HCT116 (cell line): ENCODE measurements around the gene WIZ. TPM values are rescaled to one million over a fixed set of nuclear protein-coding genes. Genes with fewer than 3 reads are reported as not detected.

ENCODE experiments used
- ATAC-seq: fragments of 200-7000 bp; cut with Tn5 transposase; 2 replicates; pipeline ENCODE4 v1.9.1; 2020; ENCODE audit warnings: mild to moderate bottlenecking, moderate library complexity
- BruUV-seq: library from RNA; stranded (reverse); fragments of 400-500 nt; replicated peaks from 2 replicates; lab custom pipeline; 2021; lab: Mats Ljungman, UMichigan
- CTCF ChIA-PET: fragments of 300-600 bp; sonication (Branson Sonifier 250); formaldehyde crosslinking; loops from one replicate; lab custom pipeline; 2021; ENCODE audit warnings: antibody characterized with exemption; lab: Charles Lee
- POLR2A ChIA-PET: fragments of 300-600, 350-600 bp; sonication (Branson Sonifier 250); formaldehyde crosslinking; loops from one replicate; lab custom pipeline; 2021; ENCODE audit warnings: antibody characterized with exemption; lab: Charles Lee
- RAD21 ChIA-PET, 2 experiments: fragments of 300-600 bp; sonication (Branson Sonifier 250); formaldehyde crosslinking; loops; one replicate each; lab custom pipeline; 2023; ENCODE audit warnings: low total read pairs in 2 of 2; ENCODE audit not compliant: uncharacterized antibody in 2 of 2, unreplicated experiment in 2 of 2, low non-redundant PET in 1 of 2; lab: Charles Lee
- DNase-seq: peaks from one replicate; pipeline ENCODE4 v3.0.0-alpha.2; 2010; ENCODE audit warnings: low read depth, low spot score
- H2AFZ ChIP-seq: fragments of 200-600 bp; shearing (Covaris generic), sonication (generic); 2 replicates; pipeline ENCODE4 v1.6.1; 2017; ENCODE audit warnings: low read depth, mixed run types, mixed read lengths, antibody characterized with exemption, low read length; ENCODE audit not compliant: poor library complexity, severe bottlenecking
- H3K27ac ChIP-seq: 2 replicates; pipeline ENCODE4 v1.5.1; 2012; ENCODE audit warnings: low read depth, low read length
- H3K27me3 ChIP-seq: fragments of 200-600 bp; sonication (generic); 2 replicates; pipeline ENCODE4 v1.6.1; 2016; ENCODE audit warnings: mixed run types, low read length, mixed read lengths; ENCODE audit not compliant: insufficient read depth
- H3K36me3 ChIP-seq, 2 experiments: fragments of 200-500 bp in 1 of 2; fragments of 200-600 bp in 1 of 2; sonication (Bioruptor generic) in 1 of 2; sonication (generic) in 1 of 2; 2 replicates each; pipeline versions ENCODE4 v1.5.1 to v1.6.1; 2014 to 2016; ENCODE audit warnings: low read length in 2 of 2, inconsistent platforms in 1 of 2, mixed read lengths in 1 of 2, mixed run types in 1 of 2; ENCODE audit not compliant: insufficient read depth in 2 of 2, control insufficient read depth in 1 of 2
- H3K4me1 ChIP-seq, 2 experiments: fragments of 200-600 bp in 1 of 2; sonication (generic) in 1 of 2; 2 replicates each; pipeline versions ENCODE4 v1.5.1 to v1.6.1; 2012 to 2017; ENCODE audit warnings: low read length in 2 of 2, inconsistent platforms in 1 of 2, mild to moderate bottlenecking in 1 of 2, mixed read lengths in 1 of 2, mixed run types in 1 of 2, moderate library complexity in 1 of 2; ENCODE audit not compliant: insufficient read depth in 2 of 2, control insufficient read depth in 1 of 2
- H3K4me2 ChIP-seq: fragments of 200-600 bp; sonication (generic); 2 replicates; pipeline ENCODE4 v1.6.1; 2017; ENCODE audit warnings: mixed run types, low read length, mixed read lengths
- H3K4me3 ChIP-seq, 2 experiments: fragments of 200-600 bp in 1 of 2; sonication (generic) in 1 of 2; replicated peaks in 1 of 2; 2 replicates each; pipeline ENCODE4 v1.5.1; 2011 to 2016; ENCODE audit warnings: low read length in 2 of 2, control low read depth in 1 of 2, low read depth in 1 of 2, mild to moderate bottlenecking in 1 of 2, mixed read lengths in 1 of 2, mixed run types in 1 of 2
- H3K79me2 ChIP-seq: fragments of 200-600 bp; sonication (generic); 2 replicates; pipeline ENCODE4 v1.6.1; 2017; ENCODE audit warnings: mild to moderate bottlenecking, mixed run types, low read length, moderate library complexity, mixed read lengths; ENCODE audit not compliant: insufficient read depth
- H3K9ac ChIP-seq: fragments of 200-600 bp; sonication (generic); 2 replicates; pipeline ENCODE4 v1.6.1; 2016; ENCODE audit warnings: low read length, mixed read lengths
- H3K9me2 ChIP-seq: fragments of 200-600 bp; sonication (generic), shearing (Covaris generic); 2 replicates; pipeline ENCODE4 v1.6.1; 2017; ENCODE audit warnings: mixed run types, mild to moderate bottlenecking, moderate library complexity; ENCODE audit not compliant: insufficient read depth
- H3K9me3 ChIP-seq, 2 experiments: fragments of 200-500 bp in 1 of 2; fragments of 200-600 bp in 1 of 2; sonication (Bioruptor generic) in 1 of 2; sonication (generic) in 1 of 2; 2 replicates each; pipeline ENCODE4 v1.6.1; 2014 to 2017; ENCODE audit warnings: low read length in 2 of 2, mixed read lengths in 2 of 2, inconsistent platforms in 1 of 2, low read depth in 1 of 2, mild to moderate bottlenecking in 1 of 2, mixed run types in 1 of 2, moderate library complexity in 1 of 2; ENCODE audit not compliant: control insufficient read depth in 1 of 2, insufficient read depth in 1 of 2
- H4K20me1 ChIP-seq: fragments of 200-600 bp; sonication (generic), shearing (Covaris generic); 2 replicates; pipeline ENCODE4 v1.6.1; 2017; ENCODE audit warnings: mixed run types, mild to moderate bottlenecking, moderate library complexity; ENCODE audit not compliant: insufficient read depth
- ATF3 ChIP-seq: IDR thresholded peaks from 2 replicates; pipeline ENCODE4 v1.6.1; 2012
- CEBPB ChIP-seq: IDR thresholded peaks from 2 replicates; pipeline ENCODE4 v1.6.1; 2012; ENCODE audit warnings: low read depth
- EZH2phosphoT487 ChIP-seq: fragments of 200-600 bp; IDR thresholded peaks from 2 replicates; pipeline ENCODE4 v1.6.1; 2018; ENCODE audit warnings: antibody characterized with exemption, borderline replicate concordance
- MAX ChIP-seq: IDR thresholded peaks from 2 replicates; pipeline ENCODE4 v1.6.1; 2012
- POLR2AphosphoS5 ChIP-seq: IDR thresholded peaks from 2 replicates; pipeline ENCODE4 v1.6.1; 2011; ENCODE audit warnings: mild to moderate bottlenecking, low read depth, low read length, moderate library complexity
- RAD21 ChIP-seq: IDR thresholded peaks from 2 replicates; pipeline ENCODE4 v1.6.1; 2012; ENCODE audit warnings: low read depth, mild to moderate bottlenecking
- REST ChIP-seq: IDR thresholded peaks from 2 replicates; pipeline ENCODE4 v1.6.1; 2012; ENCODE audit warnings: low read depth
- SP1 ChIP-seq: IDR thresholded peaks from 2 replicates; pipeline ENCODE4 v1.6.1; 2012; ENCODE audit warnings: low read depth
- TCF7L2 ChIP-seq: IDR thresholded peaks from 2 replicates; pipeline ENCODE4 v1.7.0; 2011; ENCODE audit warnings: borderline replicate concordance, inconsistent platforms; ENCODE audit not compliant: insufficient read depth, insufficient read length; ENCODE audit errors: extremely low read depth
- YY1 ChIP-seq: IDR thresholded peaks from 2 replicates; pipeline ENCODE4 v1.6.1; 2011; ENCODE audit warnings: low read length, low read depth, moderate library complexity, mild to moderate bottlenecking; ENCODE audit not compliant: insufficient replicate concordance; ENCODE audit errors: extremely low read depth
- intact Hi-C: fragments of 100-400 bp; cut with micrococcal nuclease; formaldehyde crosslinking; loops from 2 replicates; pipeline ENCODE4 v1.10.0; 2022
- total RNA-seq: library from RNA; stranded (reverse); gene quantifications from one replicate; pipeline ENCODE4 v1.2.1, GENCODE V29; 2021; ENCODE audit not compliant: unreplicated experiment

WIZ gene
- total RNA-seq, 1 experiment from 2014 or later = 28.4 TPM

- H3K79me2 ChIP-seq = no peaks in the 10 kb centered on the region
- POLR2A ChIA-PET = no interaction called here
- no peak overlapping the region for H3K4me2 ChIP-seq
- no peak overlapping the region for H2AFZ ChIP-seq
- CTCF ChIA-PET = no interaction called here
- no peak overlapping the region for H3K4me3 ChIP-seq
- H4K20me1 ChIP-seq = no peaks in the 10 kb centered on the region
- intact Hi-C loops = no loop called here
- DNase-seq = no peak
- H3K27ac ChIP-seq = no peak overlapping the region
- TF ChIP-seq TCF7L2 = no peak
- TF ChIP-seq MAX = no peak
- no TSS peak for BruUV-seq
- no peaks in the 10 kb centered on the region for H3K36me3 ChIP-seq
- no peaks in the 10 kb centered on the region for H3K9me2 ChIP-seq
- RAD21 ChIA-PET = no interaction called here
- no peak overlapping the region for H3K9ac ChIP-seq
- H3K9me3 ChIP-seq = no peaks in the 10 kb centered on the region
- no peak for ATAC-seq
- H3K4me1 ChIP-seq = peaks cover 3 to 5% of the 10 kb centered on the region in 2 experiments; a peak in 3 of 4 replicates
- H3K27me3 ChIP-seq = no peaks in the 10 kb centered on the region
Measured at GRCh38 chr19:15443838-15444237, 5.9 kb downstream of the WIZ start.

GRCh38 chr19:15443325-15443724 lies 6.4 kb downstream of the WIZ start:
- no peaks in the 10 kb centered on the region for H3K4me1 ChIP-seq
- H3K79me2 ChIP-seq = no peaks in the 10 kb centered on the region
- intact Hi-C loops = no loop called here
- no peaks in the 10 kb centered on the region for H3K36me3 ChIP-seq
- no peak overlapping the region for H3K4me3 ChIP-seq
- H2AFZ ChIP-seq = no peak overlapping the region
- no peaks in the 10 kb centered on the region for H3K9me2 ChIP-seq
- no peaks in the 10 kb centered on the region for H3K27me3 ChIP-seq
- ChIA-PET RAD21 (no interaction called here), CTCF (no interaction called here), POLR2A (no interaction called here)
- no peak overlapping the region for H3K9ac ChIP-seq
- DNase-seq = no peak
- no peak overlapping the region for H3K4me2 ChIP-seq
- TF ChIP-seq ATF3 = no peak
- TF ChIP-seq MAX = no peak
- no peak for TF ChIP-seq CEBPB
- TF ChIP-seq YY1 = no peak
- TF ChIP-seq REST = no peak
- no peak for TF ChIP-seq SP1
- TF ChIP-seq POLR2AphosphoS5 = no peak
- no peak for TF ChIP-seq EZH2phosphoT487
- no peak for TF ChIP-seq RAD21
- H4K20me1 ChIP-seq = no peaks in the 10 kb centered on the region
- BruUV-seq = no TSS peak
- no peak for ATAC-seq
- H3K9me3 ChIP-seq = no peaks in the 10 kb centered on the region
- H3K27ac ChIP-seq = no peak overlapping the region
